Astrocyte (in vitro differentiated cells and primary cell): ENCODE results near the gene RAB37. TPM values are rescaled to one million over a fixed set of nuclear protein-coding genes. Genes with fewer than 3 reads are reported as not detected.

Experiments
- DNase-seq: peaks from one replicate; pipeline ENCODE4 v3.0.0-alpha.2; 2010; ENCODE audit warnings: low read depth
- FAIRE-seq: peaks from 2 replicates; lab custom pipeline; 2011; peaks lifted over from hg19 to GRCh38; lab: Jason Lieb, UNC
- H2AFZ ChIP-seq: 2 replicates; pipeline ENCODE4 v1.6.0; 2012; ENCODE audit warnings: low read depth, low read length, inconsistent platforms
- H3K27ac ChIP-seq: 2 replicates; pipeline ENCODE4 v1.5.1; 2011; ENCODE audit warnings: low read depth, low read length, inconsistent platforms
- H3K27me3 ChIP-seq: 2 replicates; pipeline ENCODE4 v1.6.0; 2011; ENCODE audit warnings: low read length, inconsistent platforms; ENCODE audit not compliant: insufficient read depth
- H3K36me3 ChIP-seq: 2 replicates; pipeline ENCODE4 v1.5.1; 2011; ENCODE audit warnings: low read length, inconsistent platforms; ENCODE audit not compliant: insufficient read depth
- H3K4me1 ChIP-seq: 2 replicates; pipeline ENCODE4 v1.5.1; 2011; ENCODE audit warnings: low read length, inconsistent platforms; ENCODE audit not compliant: insufficient read depth
- H3K4me2 ChIP-seq: 2 replicates; pipeline ENCODE4 v1.6.0; 2012; ENCODE audit warnings: low read length, inconsistent platforms
- H3K4me3 ChIP-seq: 2 replicates; pipeline ENCODE4 v1.5.1; 2011; ENCODE audit warnings: low read depth, mild to moderate bottlenecking, low read length, inconsistent platforms; ENCODE audit not compliant: insufficient read depth
- H3K79me2 ChIP-seq: 2 replicates; pipeline ENCODE4 v1.6.0; 2012; ENCODE audit warnings: mild to moderate bottlenecking, low read length, inconsistent platforms; ENCODE audit not compliant: insufficient read depth
- H3K9ac ChIP-seq: 2 replicates; pipeline ENCODE4 v1.6.0; 2012; ENCODE audit warnings: mild to moderate bottlenecking, low read length, inconsistent platforms
- H3K9me3 ChIP-seq: 2 replicates; pipeline ENCODE4 v1.5.1; 2012; ENCODE audit warnings: low read depth, mild to moderate bottlenecking, low read length, inconsistent platforms; ENCODE audit not compliant: insufficient read depth
- H4K20me1 ChIP-seq: 2 replicates; pipeline ENCODE4 v1.6.0; 2012; ENCODE audit warnings: low read length, inconsistent platforms; ENCODE audit not compliant: insufficient read depth
- H3K27ac Mint-ChIP-seq: one replicate; pipeline ENCODE4 v1.8.0; 2021; ENCODE audit warnings: mild to moderate bottlenecking, mixed read lengths; ENCODE audit not compliant: unreplicated experiment
- H3K27me3 Mint-ChIP-seq: one replicate; pipeline ENCODE4 v1.8.0; 2021; ENCODE audit warnings: low read depth, mixed read lengths; ENCODE audit not compliant: unreplicated experiment
- H3K36me3 Mint-ChIP-seq: one replicate; pipeline ENCODE4 v1.8.0; 2021; ENCODE audit warnings: low read depth, mixed read lengths; ENCODE audit not compliant: unreplicated experiment
- H3K4me1 Mint-ChIP-seq: one replicate; pipeline ENCODE4 v1.8.0; 2021; ENCODE audit warnings: low read depth, mixed read lengths; ENCODE audit not compliant: unreplicated experiment
- H3K4me3 Mint-ChIP-seq: one replicate; pipeline ENCODE4 v1.8.0; 2021; ENCODE audit warnings: mild to moderate bottlenecking, moderate library complexity, mixed read lengths; ENCODE audit not compliant: unreplicated experiment
- H3K9me3 Mint-ChIP-seq: one replicate; pipeline ENCODE4 v1.8.0; 2021; ENCODE audit warnings: mild to moderate bottlenecking, mixed read lengths; ENCODE audit not compliant: unreplicated experiment
- EZH2 ChIP-seq: IDR thresholded peaks from 2 replicates; pipeline ENCODE4 v1.6.1; 2012; ENCODE audit warnings: mild to moderate bottlenecking, low read length, inconsistent platforms; ENCODE audit not compliant: insufficient read depth
- total RNA-seq: library from RNA; stranded (reverse); gene quantifications from 2 replicates; pipeline ENCODE4 v1.2.1, GENCODE V29; 2021
- TF ChIP-seq, protein P1 (sequence below): IDR thresholded peaks from 2 replicates; pipeline ENCODE4 v1.5.1; 2011; ENCODE audit warnings: low read depth, mild to moderate bottlenecking, inconsistent platforms, low read length, moderate library complexity; ENCODE audit not compliant: insufficient read depth

RAB37 gene
- total RNA-seq, 1 donor from 2014 or later, result 0.77 TPM

DNA sequence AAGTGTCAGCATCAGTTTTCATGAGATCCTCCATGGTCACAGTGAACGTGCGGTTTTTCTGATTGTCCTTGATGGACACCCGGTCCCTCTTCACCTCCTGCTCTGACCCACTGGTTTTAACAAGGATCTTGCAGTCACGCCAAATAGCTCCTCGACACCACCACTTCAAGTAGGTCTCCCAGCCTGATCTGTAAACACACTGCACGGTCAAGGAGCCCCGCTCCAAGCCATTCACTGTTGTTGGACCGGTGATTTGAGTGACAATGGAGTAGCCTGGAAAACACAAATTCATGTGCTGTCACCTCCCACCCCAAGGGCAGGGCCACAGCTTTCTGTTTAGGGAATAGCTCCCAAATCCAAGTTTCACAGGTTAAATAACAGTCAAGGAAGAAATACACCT, 32.5 kb upstream of the RAB37 start:
- Histone ChIP-seq H2AFZ (no peak overlapping the region), H4K20me1 (no peaks in the 10 kb centered on the region), H3K4me1 (no peaks in the 10 kb centered on the region), H3K4me3 (no peak overlapping the region), H3K4me2 (no peak overlapping the region), H3K27me3 (no peaks in the 10 kb centered on the region), H3K9me3 (no peaks in the 10 kb centered on the region), H3K79me2 (no peaks in the 10 kb centered on the region), H3K36me3 (no peaks in the 10 kb centered on the region), H3K27ac (no peak overlapping the region), H3K9ac (no peak overlapping the region)
- Mint-ChIP-seq H3K9me3 (peaks cover 11% of the 10 kb centered on the region), H3K36me3 (no peaks in the 10 kb centered on the region), H3K27me3 (peaks cover 51% of the 10 kb centered on the region), H3K4me3 (no peak overlapping the region), H3K27ac (no peak overlapping the region), H3K4me1 (no peaks in the 10 kb centered on the region)
- DNase-seq, result no peak
- TF ChIP-seq EZH2, result no peak
- TF ChIP-seq, protein P1, sequence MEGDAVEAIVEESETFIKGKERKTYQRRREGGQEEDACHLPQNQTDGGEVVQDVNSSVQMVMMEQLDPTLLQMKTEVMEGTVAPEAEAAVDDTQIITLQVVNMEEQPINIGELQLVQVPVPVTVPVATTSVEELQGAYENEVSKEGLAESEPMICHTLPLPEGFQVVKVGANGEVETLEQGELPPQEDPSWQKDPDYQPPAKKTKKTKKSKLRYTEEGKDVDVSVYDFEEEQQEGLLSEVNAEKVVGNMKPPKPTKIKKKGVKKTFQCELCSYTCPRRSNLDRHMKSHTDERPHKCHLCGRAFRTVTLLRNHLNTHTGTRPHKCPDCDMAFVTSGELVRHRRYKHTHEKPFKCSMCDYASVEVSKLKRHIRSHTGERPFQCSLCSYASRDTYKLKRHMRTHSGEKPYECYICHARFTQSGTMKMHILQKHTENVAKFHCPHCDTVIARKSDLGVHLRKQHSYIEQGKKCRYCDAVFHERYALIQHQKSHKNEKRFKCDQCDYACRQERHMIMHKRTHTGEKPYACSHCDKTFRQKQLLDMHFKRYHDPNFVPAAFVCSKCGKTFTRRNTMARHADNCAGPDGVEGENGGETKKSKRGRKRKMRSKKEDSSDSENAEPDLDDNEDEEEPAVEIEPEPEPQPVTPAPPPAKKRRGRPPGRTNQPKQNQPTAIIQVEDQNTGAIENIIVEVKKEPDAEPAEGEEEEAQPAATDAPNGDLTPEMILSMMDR, result no peak
- no peak for FAIRE-seq

DNA sequence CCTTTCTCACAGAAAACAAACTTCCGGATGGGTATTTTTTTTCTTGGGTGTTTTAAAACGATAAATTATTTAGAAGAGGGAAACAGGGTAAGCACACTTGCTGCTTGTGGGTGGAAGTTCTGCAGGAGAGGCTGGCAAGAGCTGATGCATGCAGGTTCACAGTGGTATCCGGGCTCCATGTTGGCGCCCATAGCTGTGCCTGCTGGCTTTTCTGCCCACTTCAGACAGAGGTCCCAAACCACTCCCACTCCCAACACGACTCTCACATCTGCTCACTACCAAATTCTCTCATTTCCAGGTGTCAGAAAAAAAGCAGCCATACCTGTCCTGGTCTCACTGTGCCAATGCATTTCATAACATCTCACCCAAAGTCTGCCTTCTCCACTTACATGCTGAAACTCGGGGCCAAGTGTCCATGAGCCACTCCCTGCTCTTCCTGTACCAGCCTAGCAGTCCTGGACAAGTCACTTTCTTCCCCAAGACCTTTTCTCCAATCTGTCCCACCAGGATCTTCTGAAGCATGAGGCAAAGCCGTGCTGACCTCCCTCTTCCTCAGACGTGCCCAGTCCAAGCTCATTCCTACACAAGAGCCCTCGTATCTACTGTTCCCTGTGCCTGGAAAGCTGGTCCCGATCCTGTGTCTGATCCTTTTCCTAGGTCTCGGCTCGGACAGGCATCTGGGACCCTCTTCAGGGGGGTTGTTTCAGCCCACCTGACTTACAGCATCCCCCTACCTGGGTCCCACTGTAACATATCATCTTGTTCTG, 25.8 kb upstream of the RAB37 start:
- Histone ChIP-seq H3K79me2 (no peaks in the 10 kb centered on the region), H3K27ac (no peak overlapping the region), H3K4me2 (no peak overlapping the region), H3K9ac (no peak overlapping the region), H2AFZ (no peak overlapping the region), H3K4me3 (no peak overlapping the region), H4K20me1 (no peaks in the 10 kb centered on the region), H3K36me3 (no peaks in the 10 kb centered on the region), H3K27me3 (no peaks in the 10 kb centered on the region), H3K4me1 (peaks cover 4% of the 10 kb centered on the region), H3K9me3 (no peaks in the 10 kb centered on the region)
- Mint-ChIP-seq H3K27me3 (peaks cover 44% of the 10 kb centered on the region), H3K27ac (no peak overlapping the region), H3K9me3 (peaks cover 3% of the 10 kb centered on the region), H3K4me1 (peaks cover 7% of the 10 kb centered on the region), H3K4me3 (no peak overlapping the region), H3K36me3 (no peaks in the 10 kb centered on the region)
- TF ChIP-seq, protein P1, result no peak
- TF ChIP-seq EZH2, result no peak
- no peak for FAIRE-seq
- DNase-seq, result no peak

DNA sequence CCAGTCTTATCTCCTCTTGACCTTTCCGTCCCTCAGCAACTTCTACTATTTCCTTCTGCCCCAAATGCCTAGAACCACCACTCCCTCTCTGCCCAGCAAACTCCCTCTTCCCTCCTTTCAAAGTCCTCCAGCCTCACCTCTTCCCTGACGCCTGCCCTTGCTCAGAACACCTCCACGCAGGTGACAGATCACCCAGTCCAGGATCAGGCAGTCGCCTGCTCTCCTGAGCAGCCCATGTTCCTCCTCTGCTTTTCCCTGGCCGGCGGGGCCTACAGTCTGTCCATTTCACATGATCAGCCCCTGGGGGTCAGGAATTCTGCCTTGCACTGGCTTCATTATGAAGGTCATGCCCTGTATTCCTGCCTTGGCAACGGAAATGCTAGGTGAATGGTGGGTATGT, 24.8 kb upstream of the RAB37 start:
- peaks cover 43% of the 10 kb centered on the region for H3K27me3 Mint-ChIP-seq

More for the DNA sequence above, 24.8 kb upstream of the RAB37 start:
- Mint-ChIP-seq H3K36me3 (no peaks in the 10 kb centered on the region), H3K9me3 (no peaks in the 10 kb centered on the region), H3K4me3 (no peak overlapping the region), H3K27ac (no peak overlapping the region), H3K4me1 (peaks cover 7% of the 10 kb centered on the region)
- Histone ChIP-seq H3K4me1 (peaks cover 4% of the 10 kb centered on the region), H3K9me3 (no peaks in the 10 kb centered on the region), H3K9ac (no peak overlapping the region), H3K36me3 (no peaks in the 10 kb centered on the region), H2AFZ (no peak overlapping the region), H3K4me3 (no peak overlapping the region), H3K27ac (no peak overlapping the region), H3K27me3 (no peaks in the 10 kb centered on the region), H4K20me1 (no peaks in the 10 kb centered on the region), H3K4me2 (no peak overlapping the region), H3K79me2 (no peaks in the 10 kb centered on the region)
- FAIRE-seq (no peak), DNase-seq (no peak)
- no peak for TF ChIP-seq EZH2
- TF ChIP-seq, protein P1, result no peak
